NCI-H1092 treated with DMSO at 0.1 percent for 48 hours (cell line): ENCODE results near the gene LYRM1.
"Not testable (repeated sequence)": the region's sequence is repeated elsewhere in the genome, so short reads cannot be mapped to it uniquely, and the experiment has no call there.

Experiments
- DNase-seq: peaks from one replicate; lab custom pipeline; 2025; lab: John Stamatoyannopoulos, UW

LYRM1 gene

GRCh38 chr16:20902426-20902825, 1.9 kb downstream of the LYRM1 start:
- DNase-seq: no peak

GRCh38 chr16:20903116-20903898, 2.7 kb downstream of the LYRM1 start:
- DNase-seq: no peak

- no peak for DNase-seq
Observed at GRCh38 chr16:20903899-20904506, 3.4 kb downstream of the LYRM1 start.

DNA sequence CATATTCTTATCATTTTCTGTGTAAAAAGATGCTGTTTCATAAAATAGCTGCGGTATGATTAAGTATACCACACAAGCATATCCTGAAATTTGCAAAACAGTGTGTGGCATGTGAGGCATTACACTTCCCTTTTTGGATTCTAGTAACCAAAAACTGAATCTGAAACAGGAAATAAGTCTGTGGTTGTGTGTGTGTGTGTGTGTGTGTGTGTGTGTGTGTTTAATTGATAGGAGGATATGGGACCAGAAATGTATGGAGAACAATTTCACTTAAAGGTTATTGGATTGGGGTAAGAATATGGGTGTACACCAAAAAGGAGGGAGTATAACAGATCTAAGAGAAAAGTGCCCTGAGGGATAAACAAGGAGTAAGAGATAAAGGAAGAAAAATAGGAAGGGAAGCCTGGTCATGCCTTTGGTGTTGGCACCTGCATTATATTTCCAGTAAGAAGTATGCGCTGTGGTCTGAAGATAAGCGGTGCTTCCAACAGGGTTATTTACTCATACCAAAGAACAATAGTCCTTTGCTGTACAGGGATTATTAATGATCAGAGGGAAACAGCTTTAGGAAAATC, 4.0 kb downstream of the LYRM1 start:
- DNase-seq: no peak

DNA sequence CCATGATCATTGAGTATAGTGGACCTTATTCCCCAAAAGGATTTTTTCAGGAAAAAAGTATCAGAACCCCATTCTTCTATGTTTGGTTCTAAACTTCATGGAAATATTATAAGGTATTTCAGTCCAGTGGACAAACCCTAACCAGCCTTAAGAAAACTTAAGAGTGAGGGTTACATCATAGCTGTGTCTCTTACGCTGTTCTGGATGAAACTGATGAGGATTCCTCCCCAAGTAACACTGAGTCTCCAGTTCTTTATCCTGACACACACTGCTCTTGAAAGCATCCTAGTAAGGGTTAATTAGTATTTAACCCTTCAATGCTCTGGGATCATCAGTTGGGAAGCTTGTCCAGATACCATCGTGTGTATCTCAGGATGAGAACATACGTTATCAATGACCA, 5.0 kb downstream of the LYRM1 start:
- DNase-seq: no peak

- DNase-seq: no peak
Observed at GRCh38 chr16:20906341-20907255, 6.0 kb downstream of the LYRM1 start.

DNA sequence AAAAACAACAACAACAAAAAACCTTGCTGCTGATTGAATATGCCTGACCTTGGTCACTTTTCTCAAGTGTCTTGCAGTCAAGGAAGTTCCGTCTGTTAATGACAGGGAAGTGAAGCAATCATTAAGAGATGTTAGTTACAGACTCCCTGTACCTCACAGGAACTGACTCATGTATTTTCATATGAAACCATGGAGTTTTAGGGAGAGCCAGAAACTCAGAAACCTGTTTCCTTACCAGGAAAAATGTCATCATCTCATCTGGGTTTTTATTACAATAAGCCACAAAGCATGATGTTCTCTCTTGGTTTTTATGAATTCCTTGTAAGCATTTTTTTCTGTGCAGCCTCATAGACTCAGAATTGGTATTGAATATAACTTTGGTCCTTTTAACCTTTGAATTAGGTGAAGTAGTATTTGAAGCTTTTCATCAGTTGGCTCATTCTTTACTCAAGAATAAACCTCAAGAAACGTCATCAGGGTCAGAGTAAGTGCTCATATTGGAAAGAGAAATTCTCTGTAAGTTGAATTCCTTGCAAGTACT, 10.3 kb downstream of the LYRM1 start:
- DNase-seq: no peak

DNA sequence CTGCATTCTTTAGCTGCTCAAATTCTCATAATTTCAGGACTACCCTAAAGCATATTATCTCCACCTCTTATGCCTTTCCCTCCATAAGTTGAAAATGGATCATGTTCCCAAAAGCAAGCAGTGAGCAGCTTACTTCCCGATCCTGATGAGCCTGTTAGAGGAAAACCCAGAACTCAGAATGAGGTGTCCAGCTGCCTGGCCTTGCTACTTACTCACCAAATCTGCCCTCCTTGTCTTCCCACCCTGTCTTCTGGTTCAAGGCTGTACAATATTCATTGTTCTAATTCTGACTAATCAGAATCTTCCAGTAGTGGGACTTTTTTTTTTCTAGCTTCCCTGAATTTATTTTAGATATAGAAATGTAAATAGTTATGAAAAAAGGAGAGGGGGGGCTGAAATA, 10.8 kb downstream of the LYRM1 start:
- DNase-seq: no peak

DNA sequence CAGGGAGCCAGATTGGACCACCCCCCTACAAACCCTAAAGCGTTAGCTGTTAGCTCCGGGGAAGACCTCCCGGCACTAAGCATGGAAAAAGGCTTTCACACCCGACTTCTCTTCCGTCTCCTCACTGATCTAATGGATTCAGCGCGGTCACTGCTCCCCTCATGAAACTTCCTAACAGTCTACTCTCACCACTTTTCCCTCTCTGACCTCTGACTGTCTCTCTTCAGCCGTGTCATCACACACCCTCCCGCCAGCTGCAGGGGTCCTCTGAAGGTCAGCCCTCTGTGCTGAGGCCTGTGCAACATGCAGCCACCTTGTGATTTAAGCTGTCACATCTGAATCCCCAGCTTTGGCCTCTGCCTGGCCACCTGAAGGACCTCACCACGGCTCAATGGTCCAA, 15.7 kb downstream of the LYRM1 start:
- no peak for DNase-seq

DNA sequence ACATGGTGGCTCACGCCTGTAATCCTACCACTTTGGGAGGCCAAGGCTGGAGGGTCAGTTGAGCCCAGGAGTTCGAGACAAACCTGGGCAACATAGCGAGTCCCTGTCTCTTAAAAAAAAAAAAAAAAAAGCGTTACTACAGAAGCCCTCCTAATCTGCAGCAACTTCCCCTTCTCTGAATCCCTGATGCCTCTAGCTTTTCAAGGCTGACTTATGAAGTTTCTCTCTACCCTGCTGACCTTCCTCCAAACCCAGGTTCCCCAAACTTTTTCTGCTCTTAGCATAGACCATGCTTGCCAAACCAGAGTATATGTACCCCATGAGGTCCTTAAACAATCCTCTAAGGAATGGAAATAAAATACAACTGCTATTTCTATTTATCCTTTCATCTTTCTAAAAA, 16.4 kb downstream of the LYRM1 start:
- DNase-seq: no peak

GRCh38 chr16:20918486-20919239, 18.1 kb downstream of the LYRM1 start:
- no peak for DNase-seq

- DNase-seq: no peak
Observed at GRCh38 chr16:20920091-20920490, 19.5 kb downstream of the LYRM1 start.

- no peak for DNase-seq
Observed at GRCh38 chr16:20920799-20921198, 20.2 kb downstream of the LYRM1 start.

DNA sequence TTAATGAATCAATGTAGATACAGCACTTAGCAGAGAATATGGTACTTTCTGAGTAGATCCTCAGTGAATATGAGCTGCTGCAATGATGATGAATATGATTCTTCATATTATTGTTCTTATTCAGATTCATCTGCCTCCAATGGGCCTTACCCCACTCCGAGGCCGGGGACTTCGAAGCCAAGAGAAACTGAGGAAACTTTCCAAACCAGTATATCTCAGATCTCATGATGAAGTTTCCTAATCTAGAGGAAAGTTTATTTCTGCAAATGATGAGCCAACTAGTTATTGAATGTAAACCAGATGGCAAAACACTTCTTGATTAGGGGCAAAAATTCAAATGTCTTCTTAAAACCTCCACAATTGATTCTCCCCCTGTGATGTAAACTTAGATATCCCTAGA, 23.3 kb downstream of the LYRM1 start:
- no peak for DNase-seq

DNA sequence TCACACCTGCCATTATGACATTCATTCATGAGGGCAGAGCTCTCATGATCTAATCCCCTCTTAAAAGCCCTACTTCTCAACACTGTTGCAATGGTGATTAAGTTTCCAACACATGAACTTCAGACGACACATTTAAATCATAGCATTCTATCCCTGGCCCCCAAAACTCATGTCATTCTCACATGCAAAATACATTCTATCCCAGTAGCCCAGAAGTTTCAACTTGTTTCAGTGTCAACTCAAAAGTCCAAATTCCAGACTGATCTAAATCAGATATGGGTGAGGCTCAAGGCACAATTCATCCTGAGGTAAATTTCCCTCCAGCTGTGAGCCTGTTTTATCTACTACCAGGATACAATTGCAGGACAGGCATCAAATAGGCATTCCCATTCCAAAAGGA, 25.2 kb downstream of the LYRM1 start:
- no peak for DNase-seq

GRCh38 chr16:20928774-20929411, 28.3 kb downstream of the LYRM1 start:
- DNase-seq: no peak

DNA sequence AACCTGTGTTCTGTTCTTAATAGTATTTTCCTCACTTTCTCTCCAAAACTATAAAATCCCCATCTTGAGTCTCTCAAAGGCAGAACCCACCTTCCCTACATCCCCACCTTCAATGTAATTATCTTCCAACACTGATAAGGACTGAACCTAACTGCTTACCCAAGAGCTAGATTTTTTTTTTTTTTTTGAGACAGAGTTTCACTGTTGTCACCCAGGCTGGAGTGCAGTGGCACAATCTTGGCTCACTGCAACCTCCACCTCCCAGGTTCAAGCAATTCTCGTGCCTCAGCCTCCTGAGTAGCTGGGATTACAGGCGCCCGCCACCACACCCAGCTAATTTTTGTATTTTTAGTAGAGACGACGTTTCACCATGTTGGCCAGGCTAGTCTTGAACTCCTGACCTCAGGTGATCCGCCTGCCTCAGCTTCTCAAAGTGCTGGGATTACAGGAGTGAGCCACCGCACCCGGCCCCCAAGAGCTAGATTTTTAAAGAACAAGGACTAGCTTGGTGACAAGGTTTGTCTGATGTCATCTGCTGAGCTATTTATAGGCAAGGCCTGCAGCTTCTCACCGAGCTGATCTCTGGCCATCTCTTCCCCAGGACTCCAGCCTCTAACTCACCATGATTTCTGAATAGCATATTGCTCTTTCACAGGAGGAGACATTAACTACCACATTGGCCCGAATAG, 29.2 kb downstream of the LYRM1 start:
- not testable (repeated sequence) for DNase-seq

DNA sequence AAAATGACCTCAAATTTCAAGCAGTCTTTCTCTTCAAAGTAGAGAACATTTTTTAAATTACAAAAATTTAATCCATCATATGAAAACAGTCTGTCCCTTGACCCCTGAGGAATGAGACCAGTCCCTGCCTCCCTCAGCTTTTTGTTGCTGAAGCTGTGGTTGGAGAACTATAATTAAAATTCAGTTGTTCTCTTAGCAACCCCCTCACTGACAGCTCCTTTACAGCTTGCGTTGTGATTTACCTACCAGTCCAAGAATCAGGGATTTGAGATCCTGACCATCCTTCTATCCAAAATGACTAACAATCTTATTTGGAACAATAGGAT, 29.8 kb downstream of the LYRM1 start:
- DNase-seq: no peak

GRCh38 chr16:20931066-20931600, 30.6 kb downstream of the LYRM1 start:
- no peak for DNase-seq

DNA sequence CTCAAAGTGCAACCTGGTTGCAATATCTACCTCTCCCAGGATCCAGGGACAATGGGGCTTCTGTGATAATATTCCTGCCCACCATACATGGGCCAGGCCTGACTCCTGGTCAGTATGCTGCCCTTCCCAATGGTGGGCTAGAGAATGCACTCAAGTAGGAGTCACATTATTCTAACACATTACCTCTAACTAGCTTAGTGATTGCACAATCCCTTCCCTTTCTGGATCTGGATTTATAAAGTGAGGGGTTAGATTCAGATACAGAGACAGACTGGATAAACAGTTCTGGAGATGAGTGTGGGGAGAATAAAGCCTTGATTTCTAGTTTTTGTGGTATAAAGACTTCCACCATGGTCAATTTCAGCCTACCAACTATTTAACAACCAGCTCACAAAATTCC, 33.0 kb downstream of the LYRM1 start:
- no peak for DNase-seq
